Adipocyte (in vitro differentiated cells): ENCODE data around the gene HADHA.
A peak's percentile ranks its signal among the peaks of the same experiment; 100 is the strongest.

Experiments
- DNase-seq: peaks from one replicate; pipeline ENCODE4 v3.0.0-alpha.2; 2015; ENCODE audit warnings: low read depth
- H3K27me3 ChIP-seq: replicated peaks from 2 replicates; pipeline ENCODE4 v1.7.0; 2013; ENCODE audit warnings: mild to moderate bottlenecking, low read length, moderate library complexity; ENCODE audit not compliant: control insufficient read depth, insufficient read depth
- H3K36me3 ChIP-seq: 2 replicates; pipeline ENCODE4 v1.7.0; 2013; ENCODE audit warnings: low read length, mild to moderate bottlenecking, moderate library complexity; ENCODE audit not compliant: control insufficient read depth, insufficient read depth, severe bottlenecking
- H3K4me1 ChIP-seq: 2 replicates; pipeline ENCODE4 v1.7.0; 2013; ENCODE audit warnings: mild to moderate bottlenecking, low read length, moderate library complexity; ENCODE audit not compliant: control insufficient read depth, insufficient read depth
- H3K4me3 ChIP-seq: 2 replicates; pipeline ENCODE4 v1.7.0; 2013; ENCODE audit warnings: mild to moderate bottlenecking, low read length, moderate library complexity
- H3K9ac ChIP-seq: 2 replicates; pipeline ENCODE4 v1.7.0; 2013; ENCODE audit warnings: mild to moderate bottlenecking, low read length, moderate library complexity
- H3K9me3 ChIP-seq: 2 replicates; pipeline ENCODE4 v1.7.0; 2013; ENCODE audit warnings: mild to moderate bottlenecking, low read length, moderate library complexity; ENCODE audit not compliant: control insufficient read depth

Gene HADHA

GRCh38 chr2:26182441-26182840 lies 62.0 kb downstream of the HADHA start:
- H3K36me3 ChIP-seq = no peaks in the 10 kb centered on the region
- no peak overlapping the region for H3K9ac ChIP-seq
- no peaks in the 10 kb centered on the region for H3K9me3 ChIP-seq
- H3K4me3 ChIP-seq = no peak overlapping the region
- peaks cover 11% of the 10 kb centered on the region for H3K4me1 ChIP-seq
- no peaks in the 10 kb centered on the region for H3K27me3 ChIP-seq
- DNase-seq = no peak

GRCh38 chr2:26179446-26179913 lies 65.0 kb downstream of the HADHA start:
- H3K36me3 ChIP-seq = no peaks in the 10 kb centered on the region
- H3K4me1 ChIP-seq = peaks cover 5% of the 10 kb centered on the region
- H3K4me3 ChIP-seq = peak overlapping the region; percentile 80
- peak overlapping the region; percentile 73 for H3K9ac ChIP-seq
- H3K27me3 ChIP-seq = peaks cover 4% of the 10 kb centered on the region
- no peaks in the 10 kb centered on the region for H3K9me3 ChIP-seq
- no peak for DNase-seq

GRCh38 chr2:26178746-26179436 lies 65.5 kb downstream of the HADHA start:
- DNase-seq = peak; percentile 61
- peaks cover 5% of the 10 kb centered on the region for H3K4me1 ChIP-seq
- no peaks in the 10 kb centered on the region for H3K9me3 ChIP-seq
- peak overlapping the region; percentile 73 for H3K9ac ChIP-seq
- H3K36me3 ChIP-seq = no peaks in the 10 kb centered on the region
- peak overlapping the region; percentile 80 for H3K4me3 ChIP-seq
- H3K27me3 ChIP-seq = peaks cover 9% of the 10 kb centered on the region

- peaks cover 5% of the 10 kb centered on the region for H3K4me1 ChIP-seq
- H3K36me3 ChIP-seq = no peaks in the 10 kb centered on the region
- no peak for DNase-seq
- no peaks in the 10 kb centered on the region for H3K9me3 ChIP-seq
- peak overlapping the region; percentile 80 for H3K4me3 ChIP-seq
- peaks cover 12% of the 10 kb centered on the region for H3K27me3 ChIP-seq
- H3K9ac ChIP-seq = no peak overlapping the region
Observed at GRCh38 chr2:26178246-26178645, 66.2 kb downstream of the HADHA start.

- no peak for DNase-seq
- no peaks in the 10 kb centered on the region for H3K9me3 ChIP-seq
Observed at GRCh38 chr2:26177122-26177521, 67.3 kb downstream of the HADHA start.

GRCh38 chr2:26176279-26176615 lies 68.2 kb downstream of the HADHA start:
- Histone ChIP-seq H3K27me3 (peaks cover 18% of the 10 kb centered on the region), H3K4me3 (no peak overlapping the region), H3K9ac (no peak overlapping the region), H3K36me3 (no peaks in the 10 kb centered on the region), H3K4me1 (peaks cover 5% of the 10 kb centered on the region), H3K9me3 (no peaks in the 10 kb centered on the region)
- DNase-seq = no peak

More at GRCh38 chr2:26177122-26177521, 67.3 kb downstream of the HADHA start:
- Histone ChIP-seq H3K4me1 (peaks cover 5% of the 10 kb centered on the region), H3K27me3 (peaks cover 15% of the 10 kb centered on the region), H3K36me3 (no peaks in the 10 kb centered on the region), H3K9ac (no peak overlapping the region), H3K4me3 (no peak overlapping the region)

- Histone ChIP-seq H3K27me3 (peaks cover 18% of the 10 kb centered on the region), H3K4me1 (peaks cover 5% of the 10 kb centered on the region), H3K9me3 (no peaks in the 10 kb centered on the region), H3K36me3 (no peaks in the 10 kb centered on the region), H3K4me3 (no peak overlapping the region), H3K9ac (no peak overlapping the region)
- no peak for DNase-seq
Observed at GRCh38 chr2:26175466-26176278, 68.8 kb downstream of the HADHA start.

- H3K9ac ChIP-seq = no peak overlapping the region
- peaks cover 5% of the 10 kb centered on the region for H3K4me1 ChIP-seq
- no peak for DNase-seq
- H3K27me3 ChIP-seq = peaks cover 18% of the 10 kb centered on the region
- no peaks in the 10 kb centered on the region for H3K36me3 ChIP-seq
- H3K9me3 ChIP-seq = no peaks in the 10 kb centered on the region
- H3K4me3 ChIP-seq = no peak overlapping the region
Observed at GRCh38 chr2:26174691-26175465, 69.6 kb downstream of the HADHA start.

- Histone ChIP-seq H3K36me3 (no peaks in the 10 kb centered on the region), H3K27me3 (peaks cover 18% of the 10 kb centered on the region), H3K9ac (no peak overlapping the region), H3K4me3 (no peak overlapping the region), H3K9me3 (no peaks in the 10 kb centered on the region), H3K4me1 (no peaks in the 10 kb centered on the region)
- no peak for DNase-seq
Observed at GRCh38 chr2:26173776-26174482, 70.5 kb downstream of the HADHA start.

- Histone ChIP-seq H3K9me3 (no peaks in the 10 kb centered on the region), H3K4me3 (no peak within 1 kb of the TSS), H3K36me3 (no peaks in the 10 kb centered on the region), H3K27me3 (peaks cover 18% of the 10 kb centered on the region), H3K9ac (no peak within 1 kb of the TSS), H3K4me1 (no peaks in the 10 kb centered on the region)
- DNase-seq = peak; percentile 38
Observed at GRCh38 chr2:26172871-26173775, 71.3 kb downstream of the HADHA start, which contains the start of gene GAREM2. Gene GAREM2, plus strand, starts transcription at chr2:26173088. Its CDS starts 133 bp downstream, at chr2:26173221.
